HG03469 (cell line): ENCODE results near the gene SLC5A11.
"Not testable (repeated sequence)": the region's sequence is repeated elsewhere in the genome, so short reads cannot be mapped to it uniquely, and the experiment has no call there.

Source experiments
- ATAC-seq: cut with Tn5 transposase; IDR thresholded peaks from one replicate; pipeline ENCODE4 v1.9.1; 2021; ENCODE audit warnings: mild to moderate bottlenecking, moderate library complexity, moderate number of reproducible peaks; ENCODE audit not compliant: unreplicated experiment

Gene SLC5A11

GRCh38 chr16:24834459-24835335 lies 11.1 kb upstream of the SLC5A11 start:
- no peak for ATAC-seq

DNA sequence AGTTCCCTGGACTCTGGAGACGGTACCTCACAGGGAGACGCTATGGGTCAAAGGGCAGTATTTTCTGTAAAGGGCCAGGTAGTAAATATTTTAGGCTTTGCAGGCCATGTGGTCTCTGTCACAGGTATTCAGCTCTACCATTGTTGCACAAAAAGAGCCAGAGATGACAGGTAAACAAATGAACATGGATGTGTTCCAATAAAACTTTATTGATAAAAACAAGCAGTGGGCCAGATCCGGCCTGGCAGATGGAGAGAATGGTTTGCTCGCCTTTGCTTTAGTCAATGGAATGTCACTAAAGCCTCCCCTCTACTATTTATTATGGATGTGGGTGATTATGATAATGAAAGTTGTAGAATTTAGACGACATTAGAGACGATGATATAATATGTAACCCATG lies 8.9 kb upstream of the SLC5A11 start:
- no peak for ATAC-seq

DNA sequence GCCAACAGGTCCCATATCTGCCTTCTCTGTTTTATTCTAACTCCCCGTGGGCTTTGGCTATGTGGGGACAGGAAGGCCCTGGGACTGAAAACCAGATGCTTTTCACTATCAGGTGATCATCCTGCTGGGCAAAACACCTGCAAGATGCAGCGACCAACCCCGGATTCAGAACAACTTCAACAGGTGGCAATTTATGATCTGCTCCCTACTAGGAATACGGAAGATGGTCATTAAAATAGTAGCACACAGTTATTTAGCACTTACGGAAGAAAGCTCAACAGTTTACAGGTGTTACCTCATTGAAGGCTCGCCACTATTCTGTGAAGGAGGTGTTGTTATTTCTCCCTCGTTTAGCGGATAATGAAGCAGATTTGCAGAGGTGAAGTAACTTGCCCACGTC lies 7.8 kb upstream of the SLC5A11 start:
- no peak for ATAC-seq

GRCh38 chr16:24838554-24839266 lies 7.1 kb upstream of the SLC5A11 start:
- ATAC-seq: no peak

GRCh38 chr16:24839347-24839972 lies 6.3 kb upstream of the SLC5A11 start:
- ATAC-seq: no peak

- ATAC-seq: no peak
Measured at GRCh38 chr16:24841291-24841690, 4.5 kb upstream of the SLC5A11 start.

GRCh38 chr16:24844101-24845030 lies 1.4 kb upstream of the SLC5A11 start:
- no peak for ATAC-seq

- not testable (repeated sequence) for ATAC-seq
Measured at GRCh38 chr16:24845031-24845365, 765 bp upstream of the SLC5A11 start.

GRCh38 chr16:24846548-24847357 lies 990 bp downstream of the SLC5A11 start:
- no peak for ATAC-seq

- ATAC-seq: no peak
Measured at GRCh38 chr16:24847358-24847664, 1.5 kb downstream of the SLC5A11 start.

GRCh38 chr16:24848065-24848464 lies 2.3 kb downstream of the SLC5A11 start:
- ATAC-seq: no peak

GRCh38 chr16:24849641-24850040 lies 3.9 kb downstream of the SLC5A11 start:
- no peak for ATAC-seq

- ATAC-seq: no peak
Measured at GRCh38 chr16:24850289-24850938, 4.7 kb downstream of the SLC5A11 start.

GRCh38 chr16:24851700-24852099 lies 5.9 kb downstream of the SLC5A11 start:
- no peak for ATAC-seq

DNA sequence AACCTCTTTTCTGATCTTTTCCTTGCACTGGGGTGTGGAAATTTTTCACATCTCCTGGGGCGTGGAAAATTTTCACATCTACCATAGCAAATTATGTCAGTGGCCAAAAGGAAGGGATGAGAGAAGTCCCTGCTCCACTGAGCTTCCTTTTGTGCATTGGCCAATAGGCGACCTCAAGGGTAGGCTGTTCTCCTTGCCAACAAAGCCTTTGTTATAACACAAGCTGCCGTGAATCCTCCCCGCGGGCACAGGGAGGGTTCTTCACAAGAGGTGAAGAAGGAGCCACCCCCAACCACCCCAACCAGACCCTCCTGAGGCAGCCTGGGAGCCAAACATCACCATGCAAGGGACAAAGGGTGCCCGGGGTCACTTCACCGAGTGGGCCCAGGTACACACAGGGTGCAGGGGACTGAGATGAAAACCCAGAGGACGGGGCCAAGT lies 6.5 kb downstream of the SLC5A11 start:
- no peak for ATAC-seq

DNA sequence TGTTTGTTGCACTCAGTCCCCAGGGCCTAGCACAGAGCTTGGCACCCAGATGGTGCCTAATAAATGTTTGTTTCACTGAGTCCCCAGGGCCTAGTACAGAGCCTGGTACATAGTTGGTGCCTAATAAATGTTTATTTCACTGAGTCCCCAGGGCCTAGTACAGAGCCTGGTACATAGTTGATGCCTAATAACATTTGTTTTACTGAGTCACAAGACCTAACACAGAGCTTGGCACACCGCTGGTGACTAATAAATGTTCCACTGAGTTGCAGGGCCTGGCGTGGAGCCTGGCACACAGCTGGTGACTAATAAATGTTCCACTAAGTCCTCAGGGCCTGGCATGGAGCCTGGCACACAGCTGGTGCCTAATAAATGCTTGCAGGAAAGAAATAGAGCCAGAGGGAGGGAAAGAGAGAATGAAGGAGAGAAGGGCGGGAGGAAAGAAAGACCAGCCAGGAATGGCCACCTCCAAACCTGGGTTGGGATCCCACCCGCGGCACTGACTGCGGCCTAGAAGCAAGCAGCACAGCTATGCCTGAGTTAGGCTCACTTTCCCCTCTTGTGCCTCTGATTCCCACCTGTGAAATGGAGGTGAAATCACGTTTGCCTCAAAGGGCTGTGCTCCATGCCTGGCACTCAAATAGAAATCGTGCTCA lies 7.5 kb downstream of the SLC5A11 start:
- ATAC-seq: no peak

- ATAC-seq: no peak
Measured at GRCh38 chr16:24853830-24854229, 8.1 kb downstream of the SLC5A11 start.

- no peak for ATAC-seq
Measured at GRCh38 chr16:24854607-24855171, 8.9 kb downstream of the SLC5A11 start.

- ATAC-seq: no peak
Measured at GRCh38 chr16:24855678-24856077, 9.9 kb downstream of the SLC5A11 start.
